HG03565 (cell line): ENCODE measurements around the gene PPP1R26.
"Not testable (repeated sequence)": the region's sequence is repeated elsewhere in the genome, so short reads cannot be mapped to it uniquely, and the experiment has no call there.

ENCODE experiments used
- ATAC-seq: cut with Tn5 transposase; IDR thresholded peaks from one replicate; pipeline ENCODE4 v1.9.1; 2021; ENCODE audit warnings: mild to moderate bottlenecking, moderate library complexity; ENCODE audit not compliant: unreplicated experiment

Gene PPP1R26

GRCh38 chr9:135535631-135536030 lies 56.0 kb downstream of the PPP1R26 start:
- not testable (repeated sequence) for ATAC-seq

DNA sequence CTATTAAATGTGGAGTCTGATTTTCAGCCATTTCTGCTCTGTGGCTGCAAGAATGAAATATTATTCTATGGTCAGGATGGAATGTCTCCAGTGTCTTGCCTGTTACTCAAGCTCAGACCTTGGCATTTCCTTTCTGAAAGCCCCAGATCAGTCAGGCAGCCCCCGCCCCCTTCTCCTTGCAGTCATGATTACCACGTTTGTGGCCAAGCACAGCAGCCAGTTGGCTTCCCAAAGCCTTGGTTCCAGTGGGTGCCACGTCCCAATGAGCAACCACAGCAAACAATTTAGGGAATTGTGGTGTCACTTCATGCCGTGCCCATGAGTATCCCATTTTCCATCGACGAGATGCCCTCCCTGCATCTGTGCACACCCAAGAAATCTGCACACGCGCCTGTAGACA lies 56.6 kb downstream of the PPP1R26 start:
- ATAC-seq = no peak
